A673 (cell line): ENCODE results near the gene ANKRD17. TPM values are rescaled to one million over a fixed set of nuclear protein-coding genes. Genes with fewer than 3 reads are reported as not detected.

Experiments
- BruUV-seq: library from RNA; stranded (reverse); fragments of 400-500 nt; replicated peaks from 2 replicates; lab custom pipeline; 2021; lab: Mats Ljungman, UMichigan
- CTCF ChIA-PET: fragments of 300-600 bp; sonication (Branson Sonifier 250); formaldehyde crosslinking; loops from one replicate; lab custom pipeline; 2022; ENCODE audit warnings: antibody characterized with exemption; lab: Charles Lee
- POLR2A ChIA-PET: fragments of 300-600 bp; sonication (Branson Sonifier 250); formaldehyde crosslinking; loops from one replicate; lab custom pipeline; 2022; ENCODE audit warnings: antibody characterized with exemption; ENCODE audit not compliant: low non-redundant PET; lab: Charles Lee
- DNase-seq: peaks from one replicate; pipeline ENCODE4 v3.0.0-alpha.2; 2015; ENCODE audit warnings: low spot score
- H3K27ac ChIP-seq: fragments of 200-600 bp; sonication (generic); 2 replicates; pipeline ENCODE4 v1.5.1; 2016; ENCODE audit warnings: mixed run types, low read depth, mild to moderate bottlenecking, mixed read lengths, antibody characterized with exemption, low read length; ENCODE audit not compliant: poor library complexity, severe bottlenecking
- H3K27me3 ChIP-seq: fragments of 200-600 bp; sonication (generic); replicated peaks from 2 replicates; pipeline ENCODE4 v1.6.1; 2017; ENCODE audit warnings: mixed run types, low read depth, mild to moderate bottlenecking, mixed read lengths, antibody characterized with exemption, low read length; ENCODE audit not compliant: insufficient read depth, poor library complexity
- H3K36me3 ChIP-seq: fragments of 200-600 bp; sonication (generic); 2 replicates; pipeline ENCODE4 v1.6.1; 2016; ENCODE audit warnings: mixed run types, mild to moderate bottlenecking, mixed read lengths, antibody characterized with exemption, low read length; ENCODE audit not compliant: insufficient read depth, poor library complexity, severe bottlenecking
- H3K4me1 ChIP-seq: fragments of 200-600 bp; sonication (generic); 2 replicates; pipeline ENCODE4 v1.6.1; 2017; ENCODE audit warnings: mixed run types, mild to moderate bottlenecking, mixed read lengths, antibody characterized with exemption, low read length; ENCODE audit not compliant: insufficient read depth, poor library complexity, severe bottlenecking
- H3K4me3 ChIP-seq: fragments of 200-600 bp; sonication (generic); 2 replicates; pipeline ENCODE4 v1.5.1; 2016; ENCODE audit warnings: low read depth, mixed run types, mild to moderate bottlenecking, mixed read lengths, low read length; ENCODE audit not compliant: poor library complexity, severe bottlenecking
- H3K9me3 ChIP-seq: fragments of 200-600 bp; sonication (generic); 2 replicates; pipeline ENCODE4 v1.6.1; 2016; ENCODE audit warnings: mixed run types, low read depth, mild to moderate bottlenecking, mixed read lengths, antibody characterized with exemption, low read length; ENCODE audit not compliant: poor library complexity, severe bottlenecking
- CTCF ChIP-seq: fragments of 300-800, 200-600 bp; sonication (generic); conservative IDR thresholded peaks from 2 replicates; pipeline ENCODE4 v1.5.1; 2017; ENCODE audit warnings: low read depth, mild to moderate bottlenecking, antibody characterized with exemption, low read length, moderate library complexity, mixed read lengths
- EZH2 ChIP-seq: fragments of 200-600 bp; sonication (generic); IDR thresholded peaks from 2 replicates; pipeline ENCODE4 v1.6.1; 2017; ENCODE audit warnings: borderline replicate concordance, low read depth, mild to moderate bottlenecking, mixed read lengths, antibody characterized with exemption, low read length; ENCODE audit not compliant: poor library complexity, severe bottlenecking
- intact Hi-C: fragments of 100-400 bp; cut with micrococcal nuclease; formaldehyde crosslinking; loops from one replicate; pipeline ENCODE4 v1.10.0; 2022; ENCODE audit not compliant: unreplicated experiment
- total RNA-seq: library from RNA; stranded (reverse); gene quantifications from 2 replicates; pipeline ENCODE4 v1.2.3, GENCODE V29; 2021

Gene ANKRD17
- total RNA-seq, 1 experiment from 2014 or later: 58.4 TPM

- CTCF ChIA-PET: no interaction called here
- TF ChIP-seq EZH2: no peak
- POLR2A ChIA-PET: no interaction called here
- Histone ChIP-seq H3K9me3 (no peaks in the 10 kb centered on the region), H3K27me3 (no peaks in the 10 kb centered on the region), H3K4me1 (no peaks in the 10 kb centered on the region), H3K27ac (no peak overlapping the region), H3K36me3 (peaks cover 26% of the 10 kb centered on the region), H3K4me3 (no peak overlapping the region)
- intact Hi-C loops: no loop called here
- BruUV-seq: no TSS peak
- DNase-seq: peak; percentile 12
Observed at GRCh38 chr4:73080789-73081188, 177.8 kb downstream of the ANKRD17 start.

DNA sequence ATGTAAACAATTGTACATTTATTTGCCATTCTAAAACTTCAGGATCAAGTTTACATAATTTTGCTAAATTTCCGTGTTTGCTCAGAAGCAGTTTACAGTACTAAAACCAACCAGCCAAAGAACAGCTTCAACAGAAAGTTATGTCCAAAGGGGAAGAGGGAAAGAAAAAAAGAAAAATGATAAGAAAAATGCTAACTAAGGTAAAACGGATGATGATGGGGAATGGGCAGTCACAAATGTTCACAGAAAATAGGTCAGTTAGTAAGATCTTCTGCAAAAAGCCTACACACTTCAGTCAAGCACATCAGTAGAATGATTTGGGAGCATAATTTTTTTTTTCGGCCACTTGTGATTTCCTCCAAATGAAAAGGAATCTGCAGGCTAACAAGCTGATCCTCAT lies 182.8 kb downstream of the ANKRD17 start:
- Histone ChIP-seq H3K4me3 (no peak overlapping the region), H3K27ac (no peak overlapping the region), H3K36me3 (peaks cover 30% of the 10 kb centered on the region), H3K4me1 (no peaks in the 10 kb centered on the region), H3K9me3 (no peaks in the 10 kb centered on the region), H3K27me3 (no peaks in the 10 kb centered on the region)
- ChIA-PET CTCF (no interaction called here), POLR2A (no interaction called here)
- TF ChIP-seq EZH2: no peak
- TF ChIP-seq CTCF: no peak
- intact Hi-C loops: no loop called here
- BruUV-seq: TSS peak; percentile 56
- no peak for DNase-seq

DNA sequence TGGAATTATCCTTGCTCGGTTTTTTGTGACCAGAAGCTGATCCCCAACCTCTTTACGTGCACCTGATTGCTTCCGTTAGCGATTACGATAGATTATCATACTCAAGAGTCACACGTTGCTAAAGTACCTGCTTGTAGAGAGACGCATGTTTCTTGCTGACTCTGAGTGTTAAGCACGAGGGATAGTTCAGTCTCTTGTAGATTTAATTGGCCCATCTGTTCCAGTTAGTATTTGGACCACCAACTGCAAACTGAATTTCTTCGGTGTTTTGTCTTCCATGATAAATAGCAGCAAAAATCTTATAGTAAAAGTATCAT lies 188.6 kb downstream of the ANKRD17 start:
- Histone ChIP-seq H3K9me3 (no peaks in the 10 kb centered on the region), H3K36me3 (peaks cover 5% of the 10 kb centered on the region), H3K4me1 (no peaks in the 10 kb centered on the region), H3K4me3 (peak overlapping the region; percentile 63), H3K27me3 (no peaks in the 10 kb centered on the region), H3K27ac (peak overlapping the region; percentile 88)
- CTCF ChIA-PET: no interaction called here
- peak; percentile 1 for DNase-seq
- POLR2A ChIA-PET: no interaction called here
- no peak for TF ChIP-seq EZH2
- BruUV-seq: TSS peak; percentile 98
- intact Hi-C loops: no loop called here

DNA sequence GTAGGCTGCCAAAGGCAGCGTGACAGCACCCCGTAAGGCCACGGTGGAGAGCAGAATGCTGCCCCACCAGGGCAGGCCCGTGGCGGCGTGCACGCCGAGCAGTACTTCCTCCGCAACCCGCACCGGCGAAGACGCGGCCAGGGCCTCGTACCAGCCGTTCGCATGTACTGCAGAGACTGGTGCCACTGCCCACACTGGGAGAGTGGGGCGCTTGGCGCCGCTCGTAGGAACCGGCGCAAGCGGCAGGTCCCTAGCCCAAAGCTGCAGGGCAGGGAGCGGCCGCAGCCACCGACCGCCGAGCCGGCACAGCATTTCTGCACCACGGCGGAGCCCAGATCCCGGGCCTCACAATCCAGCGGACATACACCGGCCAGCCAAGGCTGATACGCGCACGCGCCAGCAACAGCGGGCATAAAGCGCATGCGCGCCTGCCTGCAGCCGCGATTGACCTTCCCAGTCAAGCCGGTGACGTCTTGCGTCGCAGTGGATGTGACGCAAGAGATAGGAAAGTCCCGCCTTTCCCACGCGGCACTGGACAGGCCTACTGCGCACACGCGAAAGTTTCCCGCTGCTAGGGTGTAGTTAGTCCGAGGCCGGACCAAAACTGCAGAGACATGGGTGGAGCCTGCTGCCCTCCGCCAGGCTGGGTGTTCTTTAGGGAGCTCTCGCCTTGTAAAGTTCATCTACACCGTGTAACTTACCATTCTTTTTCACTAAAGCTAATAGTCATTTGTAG lies 189.1 kb downstream of the ANKRD17 start, which contains the start of gene COX18:
Gene COX18 (minus strand): TSS at position 379 of the 736 bp plus-strand sequence. CDS start 67 bp downstream, at position 312.
- peak; percentile 92 for DNase-seq
- no TSS peak for BruUV-seq
- intact Hi-C loops: loop anchor here (5.0 kb wide), 1 partner anchor 188 kb away; the partner anchor contains the start of gene ANKRD17
- no peaks in the 10 kb centered on the region for H3K9me3 ChIP-seq
- no peak for TF ChIP-seq EZH2
- no peak for TF ChIP-seq CTCF
- CTCF ChIA-PET: no interaction called here
- H3K4me3 ChIP-seq: peak within 1 kb of the TSS; percentile 63
- no peaks in the 10 kb centered on the region for H3K27me3 ChIP-seq
- H3K36me3 ChIP-seq: peaks cover 2% of the 10 kb centered on the region
- POLR2A ChIA-PET: no interaction called here
- H3K27ac ChIP-seq: peak within 1 kb of the TSS; percentile 88
- H3K4me1 ChIP-seq: no peaks in the 10 kb centered on the region
